GM13977 (cell line): Measurements from ENCODE around the gene PRKCA.

Experiments
- DNase-seq: peaks from one replicate; pipeline ENCODE4 v3.0.0; 2012; ENCODE audit warnings: low spot score
- in situ Hi-C: fragments of 300-500 bp; cut with MboI; formaldehyde crosslinking; loops from one replicate; pipeline ENCODE4 v1.12.0; 2022; ENCODE audit warnings: low sequenced_read_pairs, low pct_unique_long_range_greater_than_20kb, mixed read lengths, inconsistent platforms; ENCODE audit not compliant: unreplicated experiment
- TF ChIP-seq, protein P1 (sequence below): IDR thresholded peaks from 2 replicates; pipeline ENCODE4 v1.5.1; 2012; ENCODE audit warnings: mild to moderate bottlenecking, control low read depth; ENCODE audit not compliant: insufficient read depth; ENCODE audit errors: extremely low read depth, missing control alignments

The PRKCA gene

DNA sequence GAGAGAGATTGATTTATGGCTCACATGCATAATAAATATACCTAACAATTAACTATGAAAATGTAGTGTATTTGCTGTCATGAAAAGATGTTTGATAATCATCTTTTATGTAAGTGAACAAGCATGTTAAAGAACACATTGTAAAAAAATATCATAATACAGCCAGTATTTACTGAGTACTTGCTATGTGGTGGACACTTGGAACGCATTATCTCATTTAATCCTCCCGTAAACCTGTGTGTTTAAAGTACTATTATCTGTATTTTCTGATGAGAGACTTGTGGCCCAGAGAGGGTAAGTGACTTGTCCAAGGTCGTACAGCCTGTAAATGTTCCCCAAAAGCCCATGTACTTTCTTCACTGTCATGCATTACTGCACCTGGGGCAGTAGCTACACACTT is 70.7 kb downstream of the PRKCA start:
- DNase-seq, result no peak
- TF ChIP-seq, protein P1, sequence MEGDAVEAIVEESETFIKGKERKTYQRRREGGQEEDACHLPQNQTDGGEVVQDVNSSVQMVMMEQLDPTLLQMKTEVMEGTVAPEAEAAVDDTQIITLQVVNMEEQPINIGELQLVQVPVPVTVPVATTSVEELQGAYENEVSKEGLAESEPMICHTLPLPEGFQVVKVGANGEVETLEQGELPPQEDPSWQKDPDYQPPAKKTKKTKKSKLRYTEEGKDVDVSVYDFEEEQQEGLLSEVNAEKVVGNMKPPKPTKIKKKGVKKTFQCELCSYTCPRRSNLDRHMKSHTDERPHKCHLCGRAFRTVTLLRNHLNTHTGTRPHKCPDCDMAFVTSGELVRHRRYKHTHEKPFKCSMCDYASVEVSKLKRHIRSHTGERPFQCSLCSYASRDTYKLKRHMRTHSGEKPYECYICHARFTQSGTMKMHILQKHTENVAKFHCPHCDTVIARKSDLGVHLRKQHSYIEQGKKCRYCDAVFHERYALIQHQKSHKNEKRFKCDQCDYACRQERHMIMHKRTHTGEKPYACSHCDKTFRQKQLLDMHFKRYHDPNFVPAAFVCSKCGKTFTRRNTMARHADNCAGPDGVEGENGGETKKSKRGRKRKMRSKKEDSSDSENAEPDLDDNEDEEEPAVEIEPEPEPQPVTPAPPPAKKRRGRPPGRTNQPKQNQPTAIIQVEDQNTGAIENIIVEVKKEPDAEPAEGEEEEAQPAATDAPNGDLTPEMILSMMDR, result no peak
- in situ Hi-C loops, result no loop called here

DNA sequence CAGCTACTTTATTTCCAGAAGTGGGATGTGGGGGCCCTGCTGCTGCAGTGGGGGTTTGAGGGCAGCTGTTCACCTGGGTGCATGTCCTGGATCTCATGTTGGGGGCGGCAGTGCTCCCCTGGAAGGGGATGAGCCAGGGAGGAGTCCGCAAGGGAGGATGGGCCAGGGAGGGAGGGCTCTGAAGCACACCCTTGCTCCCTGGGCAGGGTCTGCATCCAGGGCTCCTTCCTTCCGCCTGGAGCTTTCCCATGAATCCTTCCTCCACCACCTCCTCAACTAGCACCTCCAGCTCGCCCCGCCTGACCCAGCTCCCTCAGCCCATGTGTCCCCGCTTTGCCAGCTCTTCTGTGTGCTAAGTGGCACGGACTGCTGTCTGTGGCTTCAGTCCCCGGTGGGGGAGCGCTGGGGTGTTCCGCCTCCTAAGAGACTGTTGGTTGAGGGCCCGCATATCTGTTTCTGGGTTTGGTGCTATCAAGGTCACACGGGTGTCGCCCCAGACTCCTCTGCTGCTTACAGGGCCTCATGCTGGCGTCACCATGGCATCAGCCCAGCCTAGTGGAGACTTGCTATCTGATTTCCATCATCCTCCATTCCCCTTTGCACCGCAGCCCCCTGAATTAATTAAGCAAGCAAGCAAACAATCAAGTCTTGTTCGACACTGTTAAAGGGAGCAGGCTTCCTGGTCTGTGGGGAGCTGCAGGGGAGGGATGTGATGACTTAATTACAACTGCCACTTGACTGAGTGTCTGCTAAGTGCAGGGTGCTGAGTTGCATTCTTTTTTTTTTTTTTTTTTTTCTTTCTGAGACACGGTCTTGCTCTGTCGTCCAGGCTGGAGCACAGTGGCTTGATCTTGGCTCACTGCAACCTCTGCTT is 71.8 kb downstream of the PRKCA start:
- no peak for DNase-seq
- TF ChIP-seq, protein P1, result no peak
- in situ Hi-C loops, result no loop called here

DNA sequence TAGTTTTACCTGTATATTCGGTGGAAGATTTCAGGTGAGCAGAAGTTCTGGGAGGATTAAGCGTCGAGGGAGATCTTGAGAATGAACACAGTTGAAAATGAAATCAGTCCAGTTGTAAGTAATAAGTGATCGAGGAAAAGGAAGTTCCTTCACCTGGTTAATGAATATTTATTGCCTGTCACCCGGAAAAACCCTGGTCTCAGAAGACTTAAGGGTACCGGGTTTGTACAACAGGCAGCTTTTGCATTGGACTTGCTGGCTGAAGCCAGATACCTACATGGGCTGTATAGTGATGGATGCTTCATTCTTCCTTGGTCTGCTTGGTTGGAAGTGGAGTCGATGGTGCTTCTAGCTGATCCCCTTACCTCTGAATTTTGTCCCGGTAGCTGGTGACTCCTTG is 72.7 kb downstream of the PRKCA start:
- in situ Hi-C loops, result no loop called here
- DNase-seq, result no peak

DNA sequence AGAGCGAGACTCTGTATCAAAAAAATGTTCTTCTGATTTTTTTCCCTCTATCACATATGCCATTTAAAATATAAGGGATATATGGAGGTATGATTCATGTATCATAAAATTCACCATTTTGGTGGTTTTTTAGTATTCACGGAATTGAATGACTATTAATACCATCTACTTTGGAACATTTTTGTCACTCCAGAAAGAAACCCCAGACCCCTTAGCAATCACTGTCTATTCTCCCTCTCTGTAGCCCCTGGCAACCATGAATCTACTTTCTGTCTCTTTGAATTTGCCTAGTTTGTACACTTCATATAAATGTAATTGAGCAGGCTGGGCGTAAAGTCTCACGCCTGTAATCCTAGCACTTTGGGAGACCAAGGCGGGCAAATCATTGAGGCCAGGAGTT is 75.9 kb downstream of the PRKCA start:
- no peak for DNase-seq
- TF ChIP-seq, protein P1, result no peak
- in situ Hi-C loops, result no loop called here

More for the DNA sequence above, 72.7 kb downstream of the PRKCA start:
- TF ChIP-seq, protein P1, result no peak

DNA sequence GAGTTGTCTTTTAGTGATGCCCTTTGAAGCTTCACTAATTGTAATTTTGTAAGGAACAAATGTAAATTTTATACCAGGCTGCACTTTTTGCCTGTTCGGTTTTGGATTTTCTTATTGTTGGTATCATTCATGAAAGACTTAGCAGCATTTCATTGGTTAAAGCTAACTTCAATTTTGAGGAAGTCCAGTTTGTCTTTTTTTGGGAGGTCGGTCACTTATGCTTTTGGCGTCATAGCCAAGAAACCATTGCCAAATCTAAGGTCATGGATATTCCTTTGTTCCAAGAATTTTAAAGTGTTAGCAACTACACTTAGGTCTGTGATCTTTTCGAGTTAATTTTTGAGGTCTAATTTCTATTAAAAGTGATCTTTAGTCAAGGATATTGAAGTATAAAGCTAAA is 77.1 kb downstream of the PRKCA start:
- no peak for DNase-seq
- in situ Hi-C loops, result no loop called here

DNA sequence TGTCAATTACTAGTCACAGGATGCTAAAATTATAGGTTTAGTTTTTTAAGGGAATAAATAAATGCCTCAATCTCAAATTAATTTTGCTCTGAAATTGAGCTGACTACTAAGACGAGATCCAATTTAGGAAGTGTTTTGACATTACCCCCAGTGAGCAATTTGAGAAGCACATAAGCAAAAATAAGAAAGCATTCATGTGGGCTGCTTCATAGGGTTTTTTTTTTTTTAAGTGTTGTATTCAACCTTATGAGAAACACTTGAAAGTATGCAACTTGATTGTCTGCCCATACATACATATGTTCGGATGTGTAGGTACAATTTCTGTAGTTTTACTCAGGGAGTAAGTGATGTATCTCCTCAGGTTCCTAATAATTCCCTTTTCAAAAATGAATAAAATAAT is 77.6 kb downstream of the PRKCA start:
- TF ChIP-seq, protein P1, result no peak
- DNase-seq, result no peak
- in situ Hi-C loops, result no loop called here

More for the DNA sequence above, 77.1 kb downstream of the PRKCA start:
- TF ChIP-seq, protein P1, result no peak
